IMR-90 (cell line): ENCODE measurements around the gene PLEKHA4. TPM values are rescaled to one million over a fixed set of nuclear protein-coding genes. Genes with fewer than 3 reads are reported as not detected.

Source experiments
- ATAC-seq: fragments of 200-7000 bp; cut with Tn5 transposase; 2 replicates; pipeline ENCODE4 v1.9.1; 2020; ENCODE audit warnings: low read depth, mild to moderate bottlenecking, moderate library complexity
- BruUV-seq: library from RNA; stranded (reverse); fragments of 400-500 nt; replicated peaks from 2 replicates; lab custom pipeline; 2021; lab: Mats Ljungman, UMichigan
- CTCF ChIA-PET: fragments of 300-600 bp; formaldehyde crosslinking; extraction: SDS; loops from one replicate; lab custom pipeline; 2021; ENCODE audit warnings: antibody characterized with exemption; lab: Yijun Ruan, JAX
- POLR2A ChIA-PET: fragments of 300-600 bp; sonication (Branson Sonifier 250); formaldehyde crosslinking; loops from one replicate; lab custom pipeline; 2022; ENCODE audit warnings: antibody characterized with exemption; ENCODE audit not compliant: unreplicated experiment; lab: Charles Lee
- DNase-seq: peaks from one replicate; pipeline ENCODE4 v3.0.0; 2013
- H2AFZ ChIP-seq: replicated peaks from 2 replicates; pipeline ENCODE3; 2013; ENCODE audit warnings: low read length, mild to moderate bottlenecking; ENCODE audit not compliant: poor library complexity
- H2AK5ac ChIP-seq: 2 replicates; pipeline ENCODE4 v1.6.1; 2013; ENCODE audit warnings: low read depth, low read length, inconsistent platforms
- H2AK9ac ChIP-seq: replicated peaks from 2 replicates; pipeline ENCODE3; 2013; ENCODE audit warnings: mild to moderate bottlenecking, low read depth, low read length, moderate library complexity; ENCODE audit not compliant: poor library complexity
- H2BK120ac ChIP-seq: 2 replicates; pipeline ENCODE4 v1.6.1; 2013; ENCODE audit warnings: low read depth, low read length, inconsistent platforms
- H2BK15ac ChIP-seq: 3 replicates; pipeline ENCODE4 v1.6.1; 2013; ENCODE audit warnings: low read depth, low read length, inconsistent platforms
- H2BK20ac ChIP-seq: 2 replicates; pipeline ENCODE4 v1.6.1; 2013; ENCODE audit warnings: low read depth, mild to moderate bottlenecking, inconsistent platforms, low read length, moderate library complexity
- H2BK5ac ChIP-seq: 2 replicates; pipeline ENCODE4 v1.6.1; 2013; ENCODE audit warnings: mild to moderate bottlenecking, low read depth, low read length, inconsistent platforms; ENCODE audit not compliant: poor library complexity, severe bottlenecking
- H3K14ac ChIP-seq: replicated peaks from 2 replicates; pipeline ENCODE4 v1.6.1; 2013; ENCODE audit warnings: low read depth, low read length, inconsistent platforms
- H3K18ac ChIP-seq: 2 replicates; pipeline ENCODE4 v1.6.1; 2013; ENCODE audit warnings: low read depth, low read length, control low read depth
- H3K23ac ChIP-seq: 2 replicates; pipeline ENCODE4 v1.6.1; 2013; ENCODE audit warnings: low read depth, low read length, inconsistent platforms
- H3K27ac ChIP-seq: 2 replicates; pipeline ENCODE4 v1.5.1; 2013; ENCODE audit warnings: mild to moderate bottlenecking, control low read depth, low read length; ENCODE audit not compliant: insufficient read depth
- H3K27me3 ChIP-seq: 2 replicates; pipeline ENCODE4 v1.6.1; 2013; ENCODE audit warnings: low read length; ENCODE audit not compliant: control insufficient read depth, insufficient read depth
- H3K36me3 ChIP-seq: 2 replicates; pipeline ENCODE4 v1.6.1; 2013; ENCODE audit warnings: low read length, mixed read lengths; ENCODE audit not compliant: control insufficient read depth, insufficient read depth
- H3K4ac ChIP-seq: 2 replicates; pipeline ENCODE4 v1.6.1; 2013; ENCODE audit warnings: low read depth, low read length, inconsistent platforms
- H3K4me1 ChIP-seq: 2 replicates; pipeline ENCODE4 v1.6.1; 2013; ENCODE audit warnings: low read length, mixed read lengths; ENCODE audit not compliant: control insufficient read depth, insufficient read depth
- H3K4me2 ChIP-seq: 2 replicates; pipeline ENCODE4 v1.6.1; 2013; ENCODE audit warnings: low read depth, mild to moderate bottlenecking, control low read depth, low read length, moderate library complexity
- H3K4me3 ChIP-seq: 2 replicates; pipeline ENCODE4 v1.5.1; 2013; ENCODE audit warnings: low read depth, mild to moderate bottlenecking, control low read depth, low read length, moderate library complexity; ENCODE audit not compliant: insufficient read depth
- H3K56ac ChIP-seq: 2 replicates; pipeline ENCODE4 v1.6.1; 2013; ENCODE audit warnings: low read length, inconsistent platforms; ENCODE audit not compliant: insufficient read depth; ENCODE audit errors: extremely low read depth
- H3K79me1 ChIP-seq, 2 experiments: 2 replicates each; pipeline ENCODE4 v1.6.1; 2013; ENCODE audit warnings: low read length in 2 of 2, inconsistent platforms in 1 of 2, low read depth in 1 of 2
- H3K9ac ChIP-seq: 2 replicates; pipeline ENCODE4 v1.6.1; 2013; ENCODE audit warnings: low read depth, low read length, control low read depth
- H3K9me1 ChIP-seq: 2 replicates; pipeline ENCODE4 v1.6.1; 2013; ENCODE audit warnings: low read length, inconsistent platforms; ENCODE audit not compliant: insufficient read depth
- H3K9me3 ChIP-seq: 2 replicates; pipeline ENCODE4 v1.6.1; 2013; ENCODE audit warnings: low read length; ENCODE audit not compliant: control insufficient read depth, insufficient read depth
- H4K20me1 ChIP-seq: 2 replicates; pipeline ENCODE4 v1.6.1; 2013; ENCODE audit warnings: low read length, inconsistent platforms; ENCODE audit not compliant: insufficient read depth
- H4K5ac ChIP-seq: 2 replicates; pipeline ENCODE4 v1.6.1; 2013; ENCODE audit warnings: mild to moderate bottlenecking, low read depth, low read length, control low read depth
- H4K8ac ChIP-seq, 2 experiments: 2 replicates each; pipeline ENCODE4 v1.6.1; 2013; ENCODE audit warnings: low read depth in 2 of 2, low read length in 2 of 2, control low read depth in 1 of 2, inconsistent platforms in 1 of 2
- H4K91ac ChIP-seq: 2 replicates; pipeline ENCODE4 v1.6.1; 2013; ENCODE audit warnings: low read depth, low read length, inconsistent platforms; ENCODE audit not compliant: insufficient read depth
- SMC3 ChIP-seq: fragments of 150-350 bp; IDR thresholded peaks from 2 replicates; pipeline ENCODE4 v1.6.1; 2016; ENCODE audit warnings: low read depth, mild to moderate bottlenecking, antibody characterized with exemption, low read length, moderate library complexity
- whole genome bisulfite sequencing, 2 experiments: methylation state at CpG; one replicate each; pipeline versions ENCODE4 v1.1.5 to v1.1.7; 2013; ENCODE audit warnings: missing lambda C conversion rate in 2 of 2; ENCODE audit not compliant: insufficient read length in 1 of 2; ENCODE audit errors: extremely low coverage in 2 of 2; 5-methylcytosine and 5-hydroxymethylcytosine counted together
- dilution Hi-C: fragments of 300-500 bp; cut with HindIII; formaldehyde crosslinking; loops from one replicate; pipeline ENCODE4 v1.14.3; 2018; ENCODE audit warnings: low sequenced_read_pairs; ENCODE audit not compliant: unreplicated experiment
- in situ Hi-C: fragments of 300-500 bp; cut with MboI; formaldehyde crosslinking; loops from 3 replicates; pipeline ENCODE4 v1.14.3; 2019; ENCODE audit warnings: low sequenced_read_pairs, inconsistent platforms, mixed read lengths
- intact Hi-C: fragments of 100-400 bp; cut with micrococcal nuclease; formaldehyde crosslinking; loops from 2 replicates; pipeline ENCODE4 v1.10.0; 2022
- polyA plus RNA-seq, 3 experiments: library from polyadenylated mRNA; depleted of rRNA; stranded (reverse); fragments of >200 nt; gene quantifications; 2 replicates each; pipeline ENCODE4 v1.2.3, GENCODE V29; 2012; ENCODE audit warnings: low replicate concordance in 1 of 3
- total RNA-seq: library from RNA; depleted of rRNA; stranded (reverse); fragments of >200 nt; gene quantifications from 2 replicates; pipeline ENCODE4 v1.2.3, GENCODE V29; 2012

Gene PLEKHA4
- total and polyA plus RNA-seq, 2 of the 4 experiments (the other 2 are of a cell fraction), result 4.5 to 14.4 TPM

DNA sequence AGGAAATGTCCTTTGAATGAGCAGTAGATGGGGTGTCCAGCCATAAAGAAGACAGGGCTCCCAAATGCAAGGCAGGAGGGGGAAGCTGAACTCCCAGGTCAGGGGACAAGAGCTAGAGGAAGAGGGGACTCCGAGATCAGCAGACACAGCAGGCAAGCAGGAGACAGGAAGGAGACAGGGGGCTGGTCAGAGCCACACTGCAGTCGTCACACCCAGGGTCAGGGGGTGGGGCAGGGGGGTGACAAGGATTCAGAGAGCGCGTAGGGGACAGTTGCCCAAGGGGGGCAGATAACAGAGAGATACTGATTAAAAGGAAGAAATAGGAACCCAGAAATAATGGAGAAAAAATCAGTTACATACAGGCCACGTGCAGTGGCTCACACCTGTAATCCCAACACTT lies 35.4 kb downstream of the PLEKHA4 start:
- Histone ChIP-seq H2BK20ac (no peak overlapping the region), H3K56ac (no peak overlapping the region), H2BK15ac (no peak overlapping the region), H3K4ac (no peak overlapping the region), H4K20me1 (no peaks in the 10 kb centered on the region), H2AK5ac (no peak overlapping the region), H2BK5ac (no peak overlapping the region), H4K8ac (no peak overlapping the region), H3K9me3 (no peaks in the 10 kb centered on the region), H3K4me3 (no peak overlapping the region), H3K79me1 (0 out of 4 replicates have a peak, but pooled peaks cover 0 to 4% of the 10 kb centered on the region in 2 experiments), H2BK120ac (no peak overlapping the region), H3K27me3 (no peaks in the 10 kb centered on the region), H3K4me1 (peaks cover 12% of the 10 kb centered on the region), H3K23ac (no peak overlapping the region), H3K4me2 (no peak overlapping the region), H2AFZ (no peak overlapping the region), H3K36me3 (peaks cover 15% of the 10 kb centered on the region), H3K9ac (no peak overlapping the region), H3K27ac (no peak overlapping the region), H2AK9ac (no peak overlapping the region), H3K14ac (no peak overlapping the region), H4K5ac (no peak overlapping the region), H3K9me1 (no peaks in the 10 kb centered on the region), H3K18ac (no peak overlapping the region), H4K91ac (no peak overlapping the region)
- ATAC-seq, result no peak
- ChIA-PET CTCF (interaction anchor here (0.7 kb wide), 1 partner anchor 119 kb away, joined by 3 read pairs; no protein-coding TSS in a partner anchor), POLR2A (no interaction called here)
- dilution Hi-C loops, result no loop called here
- no peak for TF ChIP-seq SMC3
- intact Hi-C loops, result no loop called here
- in situ Hi-C loops, result loop anchor here (10.0 kb wide), 1 partner anchor 188 kb away; the partner anchor contains the start of gene CA11
- BruUV-seq, result no TSS peak
- no peak for DNase-seq
- 73% methylated on average over 4 of the region's 5 CpGs; no CpG with 5 or more reads in 1 of the 2 experiments for whole genome bisulfite sequencing, 2 experiments
